K562 (cell line): ENCODE data around the gene CMTM4. TPM values are rescaled to one million over a fixed set of nuclear protein-coding genes. Genes with fewer than 3 reads are reported as not detected.

Experiments used
- ATAC-seq: fragments of 200-7000 bp; cut with Tn5 transposase; 3 replicates; pipeline ENCODE4 v1.9.1; 2020; ENCODE audit warnings: moderate library complexity
- BruUV-seq: library from RNA; stranded (reverse); fragments of 400-500 nt; replicated peaks from 2 replicates; lab custom pipeline; 2021; lab: Mats Ljungman, UMichigan
- CTCF ChIA-PET: fragments of 300-600 bp; formaldehyde crosslinking; extraction: SDS; loops from one replicate; lab custom pipeline; 2021; ENCODE audit warnings: low intra/inter-chr PET ratio; lab: Yijun Ruan, JAX
- POLR2A ChIA-PET: fragments of 300-600, 350-650 bp; sonication (Branson Sonifier 250); formaldehyde crosslinking; extraction: SDS; loops from one replicate; lab custom pipeline; 2021; ENCODE audit warnings: antibody characterized with exemption, inconsistent platforms; lab: Yijun Ruan, JAX
- DNase-seq, 4 experiments: peaks; one replicate each; pipeline versions ENCODE4 v3.0.0 to v3.0.0-alpha.2; 2011 to 2018; ENCODE audit warnings: low spot score in 3 of 4, mixed read lengths in 3 of 4; ENCODE audit errors: extremely low read depth in 1 of 4
- FAIRE-seq: peaks from 2 replicates; lab custom pipeline; 2011; peaks lifted over from hg19 to GRCh38; lab: Jason Lieb, UNC
- H2AFZ ChIP-seq: 2 replicates; pipeline ENCODE4 v1.6.0; 2011; ENCODE audit warnings: low read depth, low read length, control low read depth, inconsistent platforms
- H3K27ac ChIP-seq: fragments of 200-600 bp; 3 replicates; pipeline ENCODE4 v1.8.0; 2011; ENCODE audit warnings: low read depth, mild to moderate bottlenecking, control low read depth, inconsistent platforms, low read length, moderate library complexity, mixed read lengths; ENCODE audit errors: extremely low read depth
- H3K27me3 ChIP-seq, 2 experiments: fragments of 300-600 bp in 1 of 2; 2 replicates in 1 of 2; 3 replicates in 1 of 2; pipeline versions ENCODE4 v1.6.0 to v1.8.0; 2011; ENCODE audit warnings: inconsistent platforms in 2 of 2, low read length in 2 of 2, mild to moderate bottlenecking in 1 of 2, mixed read lengths in 1 of 2, moderate library complexity in 1 of 2; ENCODE audit not compliant: control insufficient read depth in 2 of 2, insufficient read depth in 2 of 2
- H3K36me3 ChIP-seq: fragments of 300-600 bp; 3 replicates; pipeline ENCODE4 v1.8.0; 2011; ENCODE audit warnings: mild to moderate bottlenecking, low read length, inconsistent platforms; ENCODE audit not compliant: control insufficient read depth, insufficient read depth
- H3K4me1 ChIP-seq, 2 experiments: fragments of 200-600 bp in 1 of 2; replicated peaks in 1 of 2; 2 replicates in 1 of 2; 3 replicates in 1 of 2; pipeline versions ENCODE4 v1.5.1 to v1.8.0; 2011; ENCODE audit warnings: inconsistent platforms in 2 of 2, low read length in 2 of 2, mild to moderate bottlenecking in 1 of 2, mixed read lengths in 1 of 2, moderate library complexity in 1 of 2; ENCODE audit not compliant: control insufficient read depth in 2 of 2, insufficient read depth in 2 of 2
- H3K4me2 ChIP-seq: 2 replicates; pipeline ENCODE4 v1.6.1; 2011; ENCODE audit warnings: low read length, control low read depth, inconsistent platforms, mixed read lengths; ENCODE audit not compliant: insufficient read depth
- H3K4me3 ChIP-seq: fragments of 200-600 bp; sonication (generic), shearing (Covaris generic); 2 replicates; pipeline ENCODE4 v1.5.1; 2016; ENCODE audit warnings: control low read depth, inconsistent platforms
- H3K79me2 ChIP-seq: fragments of 200-600 bp; 3 replicates; pipeline ENCODE4 v1.8.0; 2011; ENCODE audit warnings: low read length, inconsistent platforms; ENCODE audit not compliant: control insufficient read depth, insufficient read depth
- H3K9ac ChIP-seq, 2 experiments: 2 replicates each; pipeline versions ENCODE4 v1.6.0 to v1.6.1; 2011; ENCODE audit warnings: low read depth in 2 of 2, low read length in 2 of 2, control low read depth in 1 of 2, inconsistent platforms in 1 of 2, mild to moderate bottlenecking in 1 of 2, mixed read lengths in 1 of 2; ENCODE audit not compliant: insufficient read depth in 1 of 2
- H3K9me1 ChIP-seq: one replicate; pipeline ENCODE4 v1.6.0; 2011; ENCODE audit warnings: inconsistent platforms, mild to moderate bottlenecking, low read length, moderate library complexity; ENCODE audit not compliant: control insufficient read depth, insufficient read depth
- H3K9me3 ChIP-seq: replicated peaks from 2 replicates; pipeline ENCODE4 v1.5.1; 2011; ENCODE audit warnings: low read depth, low read length, inconsistent platforms; ENCODE audit not compliant: control insufficient read depth, insufficient read depth
- H4K20me1 ChIP-seq: replicated peaks from 2 replicates; pipeline ENCODE4 v1.6.1; 2011; ENCODE audit warnings: low read length, inconsistent platforms, mixed read lengths; ENCODE audit not compliant: control insufficient read depth, insufficient read depth
- ATF1 ChIP-seq, 2 experiments: fragments of 450-650 bp in 1 of 2; IDR thresholded peaks; 2 replicates each; pipeline ENCODE4 v1.6.1; 2016; ENCODE audit warnings: missing compliant biosample characterization in 1 of 2, missing genetic modification characterization in 1 of 2
- IRF9 ChIP-seq: fragments of 450-650 bp; IDR thresholded peaks from 2 replicates; pipeline ENCODE4 v1.6.1; 2016; ENCODE audit warnings: missing biosample characterization, missing genetic modification characterization
- MECOM ChIP-seq: fragments of 250-450 bp; sonication (Bioruptor Pico); IDR thresholded peaks from 2 replicates; pipeline ENCODE4 v1.8.0; 2022; ENCODE audit warnings: inconsistent platforms
- NFIC ChIP-seq: fragments of 450-650 bp; IDR thresholded peaks from 2 replicates; pipeline ENCODE4 v1.6.1; 2017; ENCODE audit warnings: mild to moderate bottlenecking, inconsistent platforms
- NRF1 ChIP-seq, 2 experiments: fragments of 450-650 bp; IDR thresholded peaks in 1 of 2; conservative IDR thresholded peaks in 1 of 2; 2 replicates each; pipeline ENCODE4 v1.6.1; 2014; ENCODE audit warnings: mild to moderate bottlenecking in 2 of 2
- PHTF2 ChIP-seq: fragments of 250-450 bp; sonication (Bioruptor Pico); IDR thresholded peaks from 2 replicates; pipeline ENCODE4 v1.5.0; 2021; ENCODE audit warnings: mild to moderate bottlenecking
- PML ChIP-seq: IDR thresholded peaks from 2 replicates; pipeline ENCODE4 v1.6.1; 2012; ENCODE audit warnings: low read length, inconsistent platforms
- PRMT5 ChIP-seq: sonication (generic); formaldehyde crosslinking; IDR thresholded peaks from 2 replicates; pipeline ENCODE4 v1.5.0; 2020; ENCODE audit warnings: missing genetic modification reagents
- SLC30A9 ChIP-seq: fragments of 250-450 bp; sonication (Bioruptor Pico); IDR thresholded peaks from 2 replicates; pipeline ENCODE4 v1.8.0; 2022; ENCODE audit warnings: mild to moderate bottlenecking, moderate library complexity
- SRF ChIP-seq, 2 experiments: fragments of 250-450, 450-650 bp in 1 of 2; sonication (Bioruptor Pico) in 1 of 2; sonication (generic) in 1 of 2; formaldehyde crosslinking; IDR thresholded peaks; 2 replicates each; pipeline versions ENCODE4 v1.5.0 to v1.5.1; 2020 to 2022; ENCODE audit warnings: mild to moderate bottlenecking in 1 of 2, missing genetic modification reagents in 1 of 2
- TBL1XR1 ChIP-seq, 2 experiments: IDR thresholded peaks; 2 replicates each; pipeline ENCODE4 v1.6.1; 2012; ENCODE audit warnings: improper control_type of control experiment in 2 of 2, low read length in 2 of 2, mild to moderate bottlenecking in 1 of 2
- WGBS: fragments of 100-300 bp; shearing (Covaris generic); methylation state at CpG from one replicate; pipeline ENCODE4 v1.1.6; 2016; ENCODE audit warnings: low coverage, mixed read lengths; ENCODE audit not compliant: insufficient coverage; ENCODE audit errors: missing lambda C conversion rate; 5-methylcytosine and 5-hydroxymethylcytosine counted together
- in situ Hi-C: fragments of 300-500 bp; cut with MboI; formaldehyde crosslinking; loops from 4 replicates; pipeline ENCODE4 v1.15.0; 2018; ENCODE audit warnings: inconsistent platforms, mixed read lengths
- intact Hi-C: fragments of 100-400 bp; cut with micrococcal nuclease; formaldehyde crosslinking; loops from 2 replicates; pipeline ENCODE4 v1.14.2; 2022
- polyA plus RNA-seq, 8 experiments: library from polyadenylated mRNA; depleted of rRNA in 4 of 8; stranded (reverse) in 5 of 8; unstranded in 3 of 8; fragments of >200 nt; fragmentation: Nextera tagmentation in 2 of 8; fragmentation: Illumina TruSeq in 1 of 8; extraction: Ambion mirVana in 2 of 8; extraction: Trizol in 1 of 8; gene quantifications; 2 replicates each; pipeline versions ENCODE4 v1.2.1 to v1.2.3, GENCODE V29; 2011 to 2014; ENCODE audit warnings: inconsistent platforms in 1 of 8, missing spikeins in 1 of 8
- total RNA-seq, 7 experiments: library from RNA; depleted of rRNA in 6 of 7; stranded (reverse); fragments of >200 nt in 6 of 7; fragmentation: Illumina TruSeq in 2 of 7; extraction: Trizol in 2 of 7; gene quantifications; 2 replicates each; pipeline versions ENCODE4 v1.2.1 to v1.2.3, GENCODE V29; 2011 to 2021; ENCODE audit warnings: low replicate concordance in 1 of 7
- TF ChIP-seq, protein P1 (sequence below), 2 experiments: fragments of 200-800 bp in 1 of 2; sonication (Bioruptor generic) in 1 of 2; sonication (generic) in 1 of 2; formaldehyde crosslinking in 1 of 2; IDR thresholded peaks in 1 of 2; conservative IDR thresholded peaks in 1 of 2; 2 replicates each; pipeline versions ENCODE4 v1.5.0 to v1.6.1; 2016 to 2020; ENCODE audit warnings: missing compliant biosample characterization in 1 of 2, missing genetic modification characterization in 1 of 2, missing genetic modification reagents in 1 of 2
- TF ChIP-seq, protein P2 (sequence below): sonication (generic); formaldehyde crosslinking; IDR thresholded peaks from 2 replicates; pipeline ENCODE4 v1.8.0; 2023; ENCODE audit warnings: mild to moderate bottlenecking, missing genetic modification reagents

Gene CMTM4
- total and polyA plus RNA-seq, 9 of the 15 experiments (the other 6 are each of a cell fraction or from before 2014, with no cell fraction given), result 2.0 to 21.3 (median 12.5) TPM

DNA sequence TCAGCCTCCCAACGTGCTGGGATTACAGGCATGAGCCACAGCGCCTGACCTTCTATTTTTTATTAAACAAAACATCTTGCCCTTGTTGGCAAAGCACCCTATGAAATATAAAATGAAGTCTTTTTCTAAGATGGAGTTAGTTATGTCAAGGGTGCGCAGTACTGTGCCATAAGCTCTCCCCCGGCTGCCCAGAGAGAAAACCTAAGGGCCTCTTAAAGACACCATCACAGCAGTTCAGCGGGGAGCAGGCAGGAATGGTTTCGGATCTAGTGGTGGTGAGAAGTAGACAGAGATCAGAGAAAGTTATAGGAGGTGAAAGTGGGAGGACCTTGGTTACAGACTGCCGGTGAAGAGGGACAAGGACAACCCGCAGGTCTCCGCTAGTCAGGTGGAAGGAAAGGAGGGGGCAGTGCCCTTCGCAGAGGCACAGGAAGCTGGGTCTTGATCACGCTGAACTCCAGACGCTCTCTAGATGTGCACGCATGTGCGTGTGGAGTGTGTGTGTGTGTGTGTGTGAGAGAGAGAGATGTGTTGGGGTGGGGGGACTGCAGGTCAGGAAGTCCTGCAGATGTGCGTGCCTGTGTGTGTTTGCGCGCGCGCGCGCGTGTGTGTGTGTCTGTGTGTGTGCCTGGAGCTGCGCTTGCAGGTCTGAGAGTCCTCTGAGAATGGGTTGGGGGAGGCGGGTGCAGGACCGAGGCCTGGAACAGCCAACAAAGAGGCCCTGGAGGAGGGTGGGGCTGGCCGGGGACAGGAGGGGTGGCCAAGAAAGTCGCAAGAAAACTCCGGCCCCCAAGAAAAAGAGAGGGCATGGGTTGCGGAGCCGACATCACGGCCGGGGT, 92.8 kb downstream of the CMTM4 start:
- no peaks in the 10 kb centered on the region; the same call in 1 of the 2 replicates for H3K9me3 ChIP-seq
- peak overlapping the region; percentile 87 for H2AFZ ChIP-seq
- H3K27me3 ChIP-seq, result no peaks in the 10 kb centered on the region
- CTCF ChIA-PET, result interaction anchor here (0.6 kb wide), 1 partner anchor 271 kb away, joined by 3 read pairs; no protein-coding TSS in a partner anchor
- peak; percentile 74 to 78 (median 78) for DNase-seq
- peak overlapping the region; percentile 77 for H3K27ac ChIP-seq
- POLR2A ChIA-PET, result interaction anchor here (0.6 to 1.0 kb wide), 3 partner anchors 39 to 1193 kb away, joined by 3 to 4 read pairs (median 3); no protein-coding TSS in a partner anchor
- H3K79me2 ChIP-seq, result peaks cover 17% of the 10 kb centered on the region
- peak overlapping the region; percentile 62 to 83 for H3K9ac ChIP-seq
- FAIRE-seq, result peak; percentile 83
- no peaks in the 10 kb centered on the region for H3K9me1 ChIP-seq
- intact Hi-C loops, result no loop called here
- H4K20me1 ChIP-seq, result peaks cover 4% of the 10 kb centered on the region; the same call in 1 of the 2 replicates
- peak; percentile 44 for ATAC-seq
- no TSS peak for BruUV-seq
- peaks cover 22 to 54% of the 10 kb centered on the region in 2 experiments for H3K4me1 ChIP-seq
- 22% methylated on average over 28 of the region's 32 CpGs for WGBS
- peak overlapping the region; percentile 91 for H3K4me3 ChIP-seq
- in situ Hi-C loops, result no loop called here
- peak overlapping the region; percentile 73 for H3K4me2 ChIP-seq
- peaks cover 14% of the 10 kb centered on the region; the same call in 1 of the 3 replicates for H3K36me3 ChIP-seq
- TF ChIP-seq, protein P1, sequence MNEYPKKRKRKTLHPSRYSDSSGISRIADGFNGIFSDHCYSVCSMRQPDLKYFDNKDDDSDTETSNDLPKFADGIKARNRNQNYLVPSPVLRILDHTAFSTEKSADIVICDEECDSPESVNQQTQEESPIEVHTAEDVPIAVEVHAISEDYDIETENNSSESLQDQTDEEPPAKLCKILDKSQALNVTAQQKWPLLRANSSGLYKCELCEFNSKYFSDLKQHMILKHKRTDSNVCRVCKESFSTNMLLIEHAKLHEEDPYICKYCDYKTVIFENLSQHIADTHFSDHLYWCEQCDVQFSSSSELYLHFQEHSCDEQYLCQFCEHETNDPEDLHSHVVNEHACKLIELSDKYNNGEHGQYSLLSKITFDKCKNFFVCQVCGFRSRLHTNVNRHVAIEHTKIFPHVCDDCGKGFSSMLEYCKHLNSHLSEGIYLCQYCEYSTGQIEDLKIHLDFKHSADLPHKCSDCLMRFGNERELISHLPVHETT (CRISPR knock-in tag; conservative IDR thresholded peaks at IDR 0.05 in 1 of 2, IDR thresholded peaks at IDR 0.05 in 1 of 2), result peak in 1 of 2 experiments; percentile 55; a peak in 1 of 4 replicates
- TF ChIP-seq PML (no peak), SLC30A9 (CRISPR knock-in tag) (no peak), PHTF2 (CRISPR knock-in tag) (0 out of 2 replicates have a peak, but pooled peaks have one; percentile 46), NFIC (peak; percentile 39; the same call in 1 of the 2 replicates), SRF (CRISPR knock-in tag; IDR thresholded peaks at IDR 0.05) (0 out of 4 replicates have a peak, but pooled peaks of 1 of the 2 experiments have one; percentile 29), PRMT5 (CRISPR knock-in tag) (no peak), NRF1 (conservative IDR thresholded peaks at IDR 0.05 in 1 of 2, IDR thresholded peaks at IDR 0.05 in 1 of 2) (peak; percentile 85 to 88), MECOM (peak; percentile 77), TBL1XR1 (IDR thresholded peaks at IDR 0.05; ENCODE audit: low read length in 2 of 2) (no peak), IRF9 (peak; percentile 78), ATF1 (CRISPR knock-in tag; IDR thresholded peaks at IDR 0.05) (no peak), ATF1 (tag; IDR thresholded peaks at IDR 0.05) (peak; percentile 38; the same call in 1 of the 2 replicates)
- TF ChIP-seq, protein P2, sequence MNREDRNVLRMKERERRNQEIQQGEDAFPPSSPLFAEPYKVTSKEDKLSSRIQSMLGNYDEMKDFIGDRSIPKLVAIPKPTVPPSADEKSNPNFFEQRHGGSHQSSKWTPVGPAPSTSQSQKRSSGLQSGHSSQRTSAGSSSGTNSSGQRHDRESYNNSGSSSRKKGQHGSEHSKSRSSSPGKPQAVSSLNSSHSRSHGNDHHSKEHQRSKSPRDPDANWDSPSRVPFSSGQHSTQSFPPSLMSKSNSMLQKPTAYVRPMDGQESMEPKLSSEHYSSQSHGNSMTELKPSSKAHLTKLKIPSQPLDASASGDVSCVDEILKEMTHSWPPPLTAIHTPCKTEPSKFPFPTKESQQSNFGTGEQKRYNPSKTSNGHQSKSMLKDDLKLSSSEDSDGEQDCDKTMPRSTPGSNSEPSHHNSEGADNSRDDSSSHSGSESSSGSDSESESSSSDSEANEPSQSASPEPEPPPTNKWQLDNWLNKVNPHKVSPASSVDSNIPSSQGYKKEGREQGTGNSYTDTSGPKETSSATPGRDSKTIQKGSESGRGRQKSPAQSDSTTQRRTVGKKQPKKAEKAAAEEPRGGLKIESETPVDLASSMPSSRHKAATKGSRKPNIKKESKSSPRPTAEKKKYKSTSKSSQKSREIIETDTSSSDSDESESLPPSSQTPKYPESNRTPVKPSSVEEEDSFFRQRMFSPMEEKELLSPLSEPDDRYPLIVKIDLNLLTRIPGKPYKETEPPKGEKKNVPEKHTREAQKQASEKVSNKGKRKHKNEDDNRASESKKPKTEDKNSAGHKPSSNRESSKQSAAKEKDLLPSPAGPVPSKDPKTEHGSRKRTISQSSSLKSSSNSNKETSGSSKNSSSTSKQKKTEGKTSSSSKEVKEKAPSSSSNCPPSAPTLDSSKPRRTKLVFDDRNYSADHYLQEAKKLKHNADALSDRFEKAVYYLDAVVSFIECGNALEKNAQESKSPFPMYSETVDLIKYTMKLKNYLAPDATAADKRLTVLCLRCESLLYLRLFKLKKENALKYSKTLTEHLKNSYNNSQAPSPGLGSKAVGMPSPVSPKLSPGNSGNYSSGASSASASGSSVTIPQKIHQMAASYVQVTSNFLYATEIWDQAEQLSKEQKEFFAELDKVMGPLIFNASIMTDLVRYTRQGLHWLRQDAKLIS (CRISPR knock-in tag), result no peak
